Gastrocnemius medialis (tissue), 4 donors: ENCODE measurements around the gene USP5.

Experiments used
- POLR2A ChIP-seq, 2 donors: fragments of 450-650 bp; IDR thresholded peaks; one replicate each; pipeline ENCODE4 v1.6.1; 2017; ENCODE audit warnings: antibody characterized with exemption in 2 of 2, mild to moderate bottlenecking in 2 of 2, moderate library complexity in 2 of 2
- TF ChIP-seq, protein P1 (sequence below), 5 experiments: fragments of 450-650 bp in 3 of 5; fragments of 200-600 bp in 2 of 5; sonication (generic) in 2 of 5; IDR thresholded peaks in 4 of 5; conservative IDR thresholded peaks in 1 of 5; 1 replicate in 4 of 5; 2 replicates in 1 of 5; pipeline ENCODE4 v1.5.1; 2016 to 2019; ENCODE audit warnings: antibody characterized with exemption in 5 of 5, mild to moderate bottlenecking in 3 of 5, moderate library complexity in 3 of 5

DNA sequence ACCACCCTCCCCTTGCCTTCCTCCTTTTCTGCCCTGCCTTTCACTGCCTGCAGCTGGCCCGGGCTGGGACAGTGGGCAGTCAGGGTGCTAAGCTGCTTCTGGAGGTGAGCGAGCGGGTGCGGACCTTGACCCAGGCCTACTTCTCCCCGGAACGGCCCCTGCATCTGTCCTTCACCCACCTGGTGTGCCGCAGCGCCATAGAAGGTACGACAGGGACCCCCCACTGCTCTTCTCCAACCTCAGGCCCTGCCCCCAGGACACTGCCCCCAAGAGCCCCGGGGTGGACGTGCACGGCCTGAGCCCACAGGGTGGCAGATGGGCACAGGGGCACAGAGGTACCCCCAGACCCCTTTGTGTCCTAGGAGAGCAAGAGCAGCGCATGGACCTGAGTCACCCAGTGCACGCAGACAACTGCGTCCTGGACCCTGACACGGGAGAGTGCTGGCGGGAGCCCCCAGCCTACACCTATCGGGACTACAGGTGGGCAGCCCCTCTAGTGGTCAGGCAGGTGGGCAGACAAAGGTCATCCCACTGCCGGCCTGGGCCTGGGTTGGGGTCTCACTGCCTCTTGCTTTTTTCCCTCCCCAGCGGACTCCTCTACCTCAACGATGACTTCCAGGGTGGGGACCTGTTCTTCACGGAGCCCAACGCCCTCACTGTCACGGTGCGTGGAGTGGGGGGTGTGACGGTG, 14.4 kb upstream of the USP5 start:
- TF ChIP-seq, protein P1, sequence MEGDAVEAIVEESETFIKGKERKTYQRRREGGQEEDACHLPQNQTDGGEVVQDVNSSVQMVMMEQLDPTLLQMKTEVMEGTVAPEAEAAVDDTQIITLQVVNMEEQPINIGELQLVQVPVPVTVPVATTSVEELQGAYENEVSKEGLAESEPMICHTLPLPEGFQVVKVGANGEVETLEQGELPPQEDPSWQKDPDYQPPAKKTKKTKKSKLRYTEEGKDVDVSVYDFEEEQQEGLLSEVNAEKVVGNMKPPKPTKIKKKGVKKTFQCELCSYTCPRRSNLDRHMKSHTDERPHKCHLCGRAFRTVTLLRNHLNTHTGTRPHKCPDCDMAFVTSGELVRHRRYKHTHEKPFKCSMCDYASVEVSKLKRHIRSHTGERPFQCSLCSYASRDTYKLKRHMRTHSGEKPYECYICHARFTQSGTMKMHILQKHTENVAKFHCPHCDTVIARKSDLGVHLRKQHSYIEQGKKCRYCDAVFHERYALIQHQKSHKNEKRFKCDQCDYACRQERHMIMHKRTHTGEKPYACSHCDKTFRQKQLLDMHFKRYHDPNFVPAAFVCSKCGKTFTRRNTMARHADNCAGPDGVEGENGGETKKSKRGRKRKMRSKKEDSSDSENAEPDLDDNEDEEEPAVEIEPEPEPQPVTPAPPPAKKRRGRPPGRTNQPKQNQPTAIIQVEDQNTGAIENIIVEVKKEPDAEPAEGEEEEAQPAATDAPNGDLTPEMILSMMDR (IDR thresholded peaks at IDR 0.05 in 4 of 5, conservative IDR thresholded peaks at IDR 0.05 in 1 of 5): no peak
- no peak for TF ChIP-seq POLR2A (IDR thresholded peaks at IDR 0.05)
